H54 (cell line): ENCODE data around the gene RARB.
A peak's percentile ranks its signal among the peaks of the same experiment; 100 is the strongest.

Source experiments
- DNase-seq: peaks from one replicate; pipeline ENCODE4 v3.0.0; 2011; ENCODE audit warnings: low spot score, mixed read lengths; ENCODE audit not compliant: insufficient read length
- FAIRE-seq: peaks from 3 replicates; lab custom pipeline; 2011; peaks lifted over from hg19 to GRCh38; lab: Jason Lieb, UNC
- POLR2A ChIP-seq: IDR thresholded peaks from 2 replicates; pipeline ENCODE4 v1.6.1; 2011; ENCODE audit warnings: low read depth, mild to moderate bottlenecking, low read length

RARB gene

DNA sequence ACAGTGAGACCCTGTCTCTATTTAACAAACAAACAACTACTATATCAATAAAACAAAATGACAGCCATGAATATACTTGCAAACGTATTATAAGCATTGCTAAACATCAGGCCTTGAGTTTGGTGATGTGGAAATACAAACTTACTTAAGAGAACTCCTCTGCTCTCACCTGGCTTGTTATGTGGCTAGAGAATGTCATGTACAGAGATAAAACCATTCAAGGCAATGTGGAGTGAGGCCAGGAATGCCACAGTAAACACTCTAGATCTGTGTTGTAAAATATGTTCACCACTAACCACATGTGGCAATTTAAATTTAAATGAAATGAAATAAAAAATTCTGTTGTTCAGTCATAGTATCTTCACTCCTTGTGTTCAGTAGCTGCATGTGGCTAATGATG, 22.7 kb upstream of the RARB start:
- no peak for DNase-seq
- no peak for FAIRE-seq
- TF ChIP-seq POLR2A = no peak

DNA sequence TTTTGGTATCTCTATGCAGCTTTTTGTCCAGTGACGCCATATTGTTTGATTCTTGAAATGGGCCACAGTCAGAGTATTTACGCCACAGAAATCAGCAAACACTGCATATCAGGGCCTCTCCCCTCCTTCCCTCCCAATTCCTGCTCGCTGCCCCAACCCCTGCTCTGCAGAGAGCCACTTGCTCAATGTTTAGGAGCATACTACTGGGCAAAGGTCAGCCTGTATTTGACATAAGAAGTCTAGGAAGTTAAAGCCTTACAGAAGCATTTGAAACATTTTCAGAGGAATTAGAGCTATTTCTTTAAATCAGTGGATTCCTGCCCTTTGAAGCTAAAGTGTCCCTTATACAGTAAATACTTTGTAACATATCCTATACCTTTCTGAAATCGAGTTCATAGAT, 17.4 kb upstream of the RARB start:
- no peak for TF ChIP-seq POLR2A
- DNase-seq = no peak
- no peak for FAIRE-seq

DNA sequence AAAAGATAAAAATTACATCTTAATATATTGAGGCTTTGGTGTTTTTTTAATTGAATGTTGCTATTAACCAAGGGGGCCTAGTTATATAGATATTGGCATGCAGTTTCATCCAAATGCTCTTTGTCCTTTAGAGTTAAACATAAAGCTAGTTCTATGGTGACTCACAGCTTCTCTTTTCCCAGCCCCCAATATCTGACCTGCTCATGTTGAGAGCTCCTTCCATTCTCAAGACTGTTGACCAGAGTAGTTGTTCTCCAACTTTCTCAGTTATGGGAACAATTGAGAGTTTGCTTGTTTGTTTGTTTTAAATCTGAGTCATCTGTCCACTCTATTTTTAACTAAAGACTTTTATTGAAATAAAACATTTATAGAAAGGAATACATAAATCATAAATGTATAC, 15.8 kb upstream of the RARB start:
- FAIRE-seq (no peak), DNase-seq (no peak)
- no peak for TF ChIP-seq POLR2A

DNA sequence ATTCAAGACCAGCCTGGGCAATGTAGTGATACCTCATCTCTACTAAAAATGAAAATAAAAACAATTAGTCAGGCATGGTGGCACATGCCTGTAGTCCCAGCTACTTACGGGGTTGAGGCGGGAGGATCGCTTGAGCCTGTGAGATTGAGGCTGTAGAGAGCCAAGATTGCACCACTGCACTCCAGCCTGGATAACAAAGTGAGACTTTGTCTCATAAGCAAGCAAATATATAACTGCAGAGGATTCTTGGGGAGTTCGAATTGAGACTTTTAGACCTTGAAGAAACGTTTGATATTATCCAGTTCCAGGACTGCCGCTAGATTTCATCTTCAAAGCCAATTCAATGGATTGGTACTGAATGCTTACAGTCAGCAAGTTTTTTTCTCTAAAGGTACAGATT, 11.9 kb upstream of the RARB start:
- FAIRE-seq = no peak
- no peak for TF ChIP-seq POLR2A
- no peak for DNase-seq

DNA sequence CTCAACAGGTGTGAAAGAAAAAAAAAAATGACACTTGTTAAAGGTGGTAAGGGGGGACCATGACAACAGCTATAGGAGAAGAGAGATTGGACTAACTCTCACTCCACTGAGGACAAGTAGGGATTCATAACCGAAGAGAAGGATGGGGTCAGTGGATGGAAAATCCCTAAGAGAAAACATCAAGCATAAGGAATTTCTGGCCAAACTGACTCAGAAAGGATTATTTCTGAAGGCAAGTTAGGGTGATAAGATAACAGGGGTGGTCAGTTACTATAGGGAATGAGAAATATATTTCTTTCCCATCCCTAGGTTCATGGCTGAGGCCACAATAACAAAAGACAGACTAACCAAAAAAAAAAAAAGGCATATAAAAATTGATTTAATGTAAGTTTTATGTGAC, 9.5 kb upstream of the RARB start:
- no peak for DNase-seq
- TF ChIP-seq POLR2A = no peak
- FAIRE-seq = no peak

DNA sequence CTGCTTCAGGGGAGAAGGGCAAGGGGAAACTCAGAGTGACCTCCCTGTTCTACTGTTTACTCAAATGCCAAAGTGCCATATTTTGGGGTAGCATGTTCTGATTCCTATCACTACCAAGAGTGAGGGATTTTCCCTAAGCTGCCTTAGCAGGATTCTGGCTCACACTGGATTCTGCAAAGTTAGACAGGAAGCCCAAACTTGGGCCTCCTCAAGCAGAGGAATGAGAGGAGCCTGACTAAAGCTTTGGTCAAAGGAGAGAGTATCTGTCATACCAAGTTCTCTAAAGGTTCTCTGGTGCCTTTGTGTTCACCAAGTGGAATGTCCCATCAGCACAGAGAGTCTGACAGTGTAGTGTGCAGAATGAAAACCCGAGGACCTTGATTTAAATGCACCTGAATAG, 8.8 kb upstream of the RARB start:
- no peak for TF ChIP-seq POLR2A
- DNase-seq (no peak), FAIRE-seq (no peak)

DNA sequence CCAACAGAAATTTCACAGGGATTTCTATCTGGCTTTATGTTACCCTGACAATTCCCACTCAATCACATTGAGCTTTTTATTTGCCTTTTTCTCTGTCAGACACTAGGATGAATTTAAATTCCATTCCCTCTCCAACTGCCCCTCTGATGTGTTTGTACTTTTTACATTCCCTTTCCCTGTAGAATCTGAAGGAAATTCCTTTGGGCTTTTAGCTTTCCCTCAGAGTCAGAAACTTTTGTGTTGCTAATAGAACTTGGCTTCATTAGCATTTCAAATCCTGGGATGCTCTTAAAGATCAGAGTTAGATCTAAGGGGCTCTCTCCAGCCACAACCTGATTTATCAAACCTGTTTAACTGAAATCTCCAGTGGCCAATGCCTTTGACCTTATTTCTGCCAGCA, 7.9 kb upstream of the RARB start:
- no peak for DNase-seq
- TF ChIP-seq POLR2A = no peak
- no peak for FAIRE-seq

DNA sequence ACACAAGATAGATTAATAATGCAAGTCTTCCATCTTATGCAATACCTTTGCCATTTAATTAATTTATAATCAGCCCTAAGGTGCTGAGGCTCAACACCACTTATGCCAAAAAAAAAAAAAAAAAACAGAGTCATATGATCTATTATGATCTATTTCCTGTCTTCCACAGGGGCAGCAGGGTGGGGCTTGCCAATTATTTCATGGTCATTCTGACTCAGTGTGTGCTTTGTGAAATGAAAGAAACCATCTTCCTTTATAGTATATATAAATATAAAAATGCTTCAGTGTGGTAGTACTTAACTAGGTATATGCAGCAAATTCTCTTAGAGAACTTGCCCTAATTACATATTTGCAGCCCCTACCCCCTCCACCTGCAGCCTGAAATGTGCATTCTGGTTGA, 7.2 kb upstream of the RARB start:
- FAIRE-seq (no peak), DNase-seq (no peak)
- no peak for TF ChIP-seq POLR2A

DNA sequence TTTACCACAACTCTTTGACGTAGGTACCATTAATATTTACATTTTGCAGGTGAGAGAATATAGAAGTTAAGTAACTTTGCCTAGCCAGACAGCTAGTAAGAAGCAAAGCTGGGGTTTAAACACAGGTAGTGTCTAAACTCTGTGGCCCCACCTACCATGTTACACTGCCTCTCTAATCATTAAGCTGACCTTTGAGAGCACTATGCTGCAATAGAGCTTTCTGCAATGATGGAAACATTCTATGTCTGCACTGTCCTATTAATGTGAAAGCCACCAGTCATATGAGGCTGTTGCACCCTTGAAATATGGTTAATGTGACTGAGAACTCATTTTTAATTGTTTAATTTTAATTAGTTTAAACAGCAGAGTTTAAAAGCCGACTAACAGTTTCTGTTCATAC, 6.3 kb upstream of the RARB start:
- DNase-seq (no peak), FAIRE-seq (no peak)
- no peak for TF ChIP-seq POLR2A

DNA sequence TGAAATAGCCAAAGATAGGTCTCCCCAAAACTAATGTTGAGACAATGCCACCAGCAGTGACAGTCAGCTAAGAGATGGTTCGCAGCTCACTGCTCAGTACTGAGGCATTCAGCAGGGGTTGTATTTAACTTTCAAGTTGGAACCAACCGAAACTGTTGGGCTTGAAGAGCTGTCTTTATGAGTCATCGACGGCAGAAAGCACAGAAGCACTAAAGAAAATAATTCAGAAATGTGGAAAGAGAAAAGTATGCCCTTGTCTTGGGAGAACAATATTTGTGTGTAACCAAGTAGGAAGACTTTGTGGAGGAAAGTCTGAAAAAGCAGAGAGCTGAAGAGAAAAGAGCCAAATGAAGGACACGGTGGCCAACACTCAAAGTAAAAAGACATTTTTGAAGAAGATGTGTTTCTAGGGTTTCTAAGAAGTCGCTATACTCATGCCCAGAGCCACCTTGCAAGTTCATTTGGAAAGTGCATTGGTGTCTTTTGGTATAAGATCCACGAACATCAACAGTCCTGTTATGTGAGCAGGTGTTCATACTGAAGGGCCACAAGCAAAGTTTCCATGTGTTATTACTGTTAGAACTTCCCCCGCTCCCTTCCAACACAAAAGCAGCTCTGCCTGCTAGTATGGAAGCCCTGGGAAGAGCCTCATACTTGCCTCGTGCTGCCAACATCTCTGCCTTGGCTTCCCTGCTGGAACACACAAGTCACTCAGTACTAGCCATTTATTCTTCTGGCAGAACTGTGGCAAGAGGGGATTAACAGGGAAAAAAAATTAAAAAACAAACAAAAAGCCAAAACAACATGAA, 4.1 kb upstream of the RARB start:
- FAIRE-seq (peak; percentile 90), DNase-seq (no peak)
- TF ChIP-seq POLR2A = no peak

DNA sequence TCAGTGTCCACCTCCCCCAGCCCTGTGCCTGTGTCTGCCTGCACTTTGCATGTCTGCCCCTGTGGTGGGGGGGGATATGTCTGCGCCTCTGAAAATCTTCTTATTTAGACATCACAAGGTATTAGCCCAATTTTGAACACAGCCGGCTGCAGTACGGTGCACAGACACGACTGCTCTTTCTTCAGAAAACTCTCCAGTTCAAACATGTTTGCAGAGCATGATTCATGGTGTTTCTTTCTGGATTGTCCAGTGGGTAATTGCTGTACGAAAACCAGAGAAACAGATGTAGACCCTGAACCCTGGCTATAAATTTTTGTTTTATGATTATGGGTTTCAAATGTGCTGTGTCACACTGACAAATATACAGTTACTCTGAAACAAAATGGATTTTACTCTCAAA, 3.4 kb upstream of the RARB start:
- FAIRE-seq (no peak), DNase-seq (no peak)
- TF ChIP-seq POLR2A = no peak

DNA sequence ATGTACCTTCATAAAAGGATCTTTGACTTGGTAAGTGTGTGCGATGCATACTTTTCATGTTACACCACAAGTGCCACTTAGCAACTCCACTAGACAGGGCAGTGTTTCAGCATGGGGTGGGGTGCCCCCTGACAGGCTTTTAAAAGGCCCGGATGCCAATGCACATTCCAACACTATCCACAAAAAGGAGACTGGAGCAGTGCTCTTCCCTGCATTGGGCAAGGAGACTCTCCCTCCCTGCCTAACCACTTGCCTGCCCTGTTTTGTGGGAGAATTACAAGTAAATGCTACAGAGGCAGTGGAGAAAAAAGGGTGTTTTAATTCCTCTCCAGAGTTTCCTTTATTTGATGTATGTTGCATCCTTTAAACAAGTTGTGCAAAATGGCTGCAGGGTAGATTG, 1.7 kb upstream of the RARB start:
- TF ChIP-seq POLR2A = no peak
- peak; percentile 23 for FAIRE-seq
- DNase-seq = no peak

DNA sequence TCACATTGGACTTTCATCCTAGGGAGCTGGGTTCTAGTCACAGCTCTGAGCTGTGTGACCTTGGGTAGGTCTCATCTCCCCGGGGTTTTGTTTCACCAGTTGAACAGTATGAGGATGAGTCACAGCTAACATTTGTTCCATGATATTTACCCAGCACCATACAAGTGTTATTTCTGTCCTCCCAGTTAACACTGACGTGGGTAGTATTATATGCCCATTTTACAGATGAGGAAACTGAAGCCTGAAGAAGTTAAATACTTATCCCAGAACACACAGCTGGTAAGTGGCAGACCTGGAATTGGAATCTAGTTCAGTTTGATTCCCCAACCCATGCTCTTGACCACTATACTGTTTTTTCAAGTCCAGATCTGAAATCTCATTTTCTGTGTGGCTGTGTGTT, 908 bp upstream of the RARB start:
- peak; percentile 93 for FAIRE-seq
- DNase-seq = no peak
- TF ChIP-seq POLR2A = no peak

DNA sequence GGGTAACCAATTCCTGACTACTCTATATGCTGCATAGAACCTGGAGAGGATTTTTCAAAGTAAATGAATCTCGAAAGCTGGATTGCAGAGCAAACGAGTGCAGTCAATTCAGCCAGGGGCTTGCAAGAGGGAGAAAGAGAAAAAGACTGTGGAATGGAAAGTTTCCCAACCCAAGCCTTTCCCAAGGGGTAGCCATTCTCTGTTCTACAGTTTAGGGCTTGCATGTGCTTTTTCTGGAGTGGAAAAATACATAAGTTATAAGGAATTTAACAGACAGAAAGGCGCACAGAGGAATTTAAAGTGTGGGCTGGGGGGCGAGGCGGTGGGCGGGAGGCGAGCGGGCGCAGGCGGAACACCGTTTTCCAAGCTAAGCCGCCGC, 511 bp upstream of the RARB start:
- FAIRE-seq (no peak), DNase-seq (no peak)
- TF ChIP-seq POLR2A = no peak

DNA sequence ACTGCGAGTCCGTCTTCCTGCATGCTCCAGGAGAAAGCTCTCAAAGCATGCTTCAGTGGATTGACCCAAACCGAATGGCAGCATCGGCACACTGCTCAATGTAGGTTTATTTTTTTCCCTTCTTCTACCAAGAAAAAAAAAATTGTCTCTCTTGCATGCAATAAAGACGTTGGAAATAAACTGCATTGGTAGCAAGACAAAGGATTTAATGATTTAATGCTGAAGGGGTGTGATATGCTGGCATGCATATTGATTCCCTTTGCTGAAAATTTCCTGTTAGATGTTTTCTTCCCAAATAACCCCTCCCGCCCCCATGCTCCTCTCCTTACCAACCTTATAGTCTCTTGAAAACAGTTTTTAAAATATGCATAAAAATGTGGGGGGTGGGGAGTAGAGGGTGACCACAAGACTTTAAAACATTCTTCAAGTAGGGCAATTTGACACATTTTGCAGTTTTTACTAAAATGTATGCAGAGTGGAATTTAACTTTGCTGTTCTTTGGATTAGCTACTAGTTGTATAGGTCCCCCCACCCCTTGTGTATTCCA, 799 bp downstream of the RARB start:
- no peak for FAIRE-seq
- DNase-seq = no peak
- TF ChIP-seq POLR2A = no peak
